ACHN (cell line): ENCODE results near the gene ZIC4.

Source experiments
- DNase-seq: peaks from one replicate; pipeline ENCODE4 v3.0.0-alpha.2; 2015
- in situ Hi-C: cut with HindIII; loops from 2 replicates; pipeline ENCODE4 v1.10.0; 2017; ENCODE audit warnings: low sequenced_read_pairs, low pct_ligation_motif_present, low pct_unique_long_range_greater_than_20kb

The ZIC4 gene

GRCh38 chr3:147406028-147406931 is at the start of gene ZIC4:
Gene ZIC4, minus strand, starts transcription at chr3:147406543. Its CDS starts 3,746 bp downstream, at chr3:147402797.
- in situ Hi-C loops: no loop called here
- no peak for DNase-seq

GRCh38 chr3:147449669-147450068 is 43.3 kb upstream of the ZIC4 start:
- DNase-seq: no peak
- in situ Hi-C loops: no loop called here

GRCh38 chr3:147447224-147447623 is 40.9 kb upstream of the ZIC4 start:
- DNase-seq: no peak
- in situ Hi-C loops: no loop called here

GRCh38 chr3:147431751-147432150 is 25.4 kb upstream of the ZIC4 start:
- DNase-seq: no peak
- in situ Hi-C loops: no loop called here

DNA sequence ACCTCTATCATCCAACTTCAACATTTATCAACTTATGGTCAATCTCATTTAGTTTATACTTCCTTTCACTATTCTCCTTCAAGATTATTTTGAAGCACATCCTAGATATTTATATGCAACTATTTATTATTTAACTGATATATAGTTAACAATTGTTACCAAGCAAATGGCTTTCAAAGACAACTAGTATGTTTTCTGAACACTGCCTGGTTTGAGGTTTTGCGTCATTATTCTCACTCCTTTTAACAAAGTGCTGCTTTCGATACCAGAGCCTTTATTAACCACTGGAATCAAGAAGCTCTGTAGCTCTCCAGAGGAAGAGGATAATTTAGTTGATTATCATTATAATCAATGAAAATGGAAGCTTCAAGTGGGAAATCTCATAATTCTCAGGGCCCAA is 22.4 kb upstream of the ZIC4 start:
- no peak for DNase-seq
- in situ Hi-C loops: no loop called here

DNA sequence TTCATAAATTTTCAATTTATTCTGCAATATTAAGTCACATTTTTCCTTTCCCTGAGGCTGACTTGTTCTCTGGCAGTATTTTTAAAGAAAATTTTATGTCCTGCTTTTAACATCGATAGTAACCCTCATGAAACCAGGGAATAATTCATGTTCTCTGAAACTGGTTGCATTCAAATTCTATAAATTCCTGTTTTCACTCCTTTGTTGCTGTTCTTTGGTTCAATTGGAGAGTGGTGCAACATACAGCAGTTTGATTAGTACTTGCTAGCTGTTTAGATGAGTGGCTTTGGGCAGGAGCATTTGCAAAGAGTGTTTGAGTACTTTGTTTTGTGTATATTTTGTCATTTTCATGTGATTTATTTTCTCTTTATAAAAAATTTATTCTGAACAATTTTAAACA is 22.0 kb upstream of the ZIC4 start:
- in situ Hi-C loops: no loop called here

GRCh38 chr3:147427746-147428145 is 21.4 kb upstream of the ZIC4 start:
- DNase-seq: no peak
- in situ Hi-C loops: no loop called here

More for the DNA sequence above, 22.0 kb upstream of the ZIC4 start:
- no peak for DNase-seq

DNA sequence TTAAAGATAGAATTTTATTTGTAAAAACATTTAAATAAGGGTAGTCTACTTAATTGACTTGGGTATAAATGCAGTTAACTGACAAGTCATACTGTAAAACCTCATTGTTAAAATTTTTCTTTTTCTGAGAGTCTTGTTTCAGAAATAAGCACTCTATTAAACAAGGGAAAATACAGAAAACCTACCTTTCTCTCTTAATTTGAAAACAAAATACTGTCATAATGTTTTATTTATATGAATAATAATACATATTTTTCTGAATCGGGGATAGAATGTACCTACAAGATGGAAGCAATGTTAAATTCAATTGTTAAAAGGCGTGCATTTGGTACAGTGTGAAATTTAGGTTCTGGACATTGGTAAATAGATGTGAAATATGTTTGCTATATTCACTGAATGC is 20.6 kb upstream of the ZIC4 start:
- in situ Hi-C loops: no loop called here
- DNase-seq: no peak

DNA sequence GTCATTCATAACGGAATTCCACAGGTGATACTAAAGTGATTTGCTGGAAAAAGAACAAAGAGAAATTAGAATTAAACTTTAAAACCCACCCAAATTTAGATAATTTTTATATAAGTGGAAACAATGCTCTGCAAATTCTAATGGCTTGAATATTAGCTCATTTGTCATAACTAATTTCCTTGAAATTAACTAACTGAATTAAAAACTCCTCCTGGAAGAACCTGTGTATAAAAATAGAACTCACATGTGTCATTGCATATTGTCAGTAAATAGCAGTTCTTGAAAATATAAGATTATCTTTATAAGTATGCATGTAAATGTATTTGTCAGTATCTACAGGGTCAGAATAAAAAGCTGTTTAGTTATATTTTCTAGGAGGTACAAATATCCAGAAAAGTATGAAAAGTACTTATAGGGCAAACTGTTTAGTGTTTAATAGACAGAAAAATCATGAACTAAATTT is 19.1 kb upstream of the ZIC4 start:
- in situ Hi-C loops: no loop called here
- DNase-seq: no peak

DNA sequence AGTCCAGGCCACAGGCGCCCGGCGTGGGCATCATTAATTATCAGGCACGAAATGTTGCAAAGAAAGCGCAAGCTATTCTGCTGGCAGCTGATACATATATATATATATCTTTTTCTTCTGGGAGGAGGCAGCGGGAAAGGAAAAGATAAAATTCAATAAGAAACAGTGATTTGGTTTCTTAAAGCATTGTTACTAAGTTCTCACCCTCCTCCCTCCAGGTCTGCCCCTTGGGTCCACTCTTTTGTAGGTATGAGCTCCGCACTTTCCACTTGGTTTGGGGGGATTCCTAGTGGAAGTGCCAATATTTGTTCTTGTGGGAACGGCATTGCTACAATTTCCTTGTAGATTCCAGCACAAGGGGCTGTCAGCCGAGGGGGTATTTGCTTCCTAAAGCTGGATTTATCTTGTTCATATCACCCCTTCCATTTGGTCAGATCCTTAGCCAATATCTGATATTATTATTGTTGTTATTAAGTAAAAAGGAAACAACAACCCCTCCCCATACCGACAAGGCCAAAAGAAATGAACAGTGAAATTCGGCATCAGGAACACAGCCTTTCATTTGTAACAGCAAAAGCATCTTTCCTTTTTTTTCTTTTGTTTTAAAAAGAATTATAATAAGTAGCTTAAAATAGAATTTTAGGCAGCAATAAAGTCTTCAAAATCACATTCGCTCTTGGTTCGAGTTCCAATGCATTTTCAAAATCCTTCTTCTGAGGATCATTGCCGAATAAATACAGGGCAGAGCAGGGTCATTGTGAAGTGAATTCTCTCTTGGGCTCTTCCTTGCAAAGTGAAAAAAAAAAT is 18.4 kb upstream of the ZIC4 start:
- in situ Hi-C loops: no loop called here
- no peak for DNase-seq

DNA sequence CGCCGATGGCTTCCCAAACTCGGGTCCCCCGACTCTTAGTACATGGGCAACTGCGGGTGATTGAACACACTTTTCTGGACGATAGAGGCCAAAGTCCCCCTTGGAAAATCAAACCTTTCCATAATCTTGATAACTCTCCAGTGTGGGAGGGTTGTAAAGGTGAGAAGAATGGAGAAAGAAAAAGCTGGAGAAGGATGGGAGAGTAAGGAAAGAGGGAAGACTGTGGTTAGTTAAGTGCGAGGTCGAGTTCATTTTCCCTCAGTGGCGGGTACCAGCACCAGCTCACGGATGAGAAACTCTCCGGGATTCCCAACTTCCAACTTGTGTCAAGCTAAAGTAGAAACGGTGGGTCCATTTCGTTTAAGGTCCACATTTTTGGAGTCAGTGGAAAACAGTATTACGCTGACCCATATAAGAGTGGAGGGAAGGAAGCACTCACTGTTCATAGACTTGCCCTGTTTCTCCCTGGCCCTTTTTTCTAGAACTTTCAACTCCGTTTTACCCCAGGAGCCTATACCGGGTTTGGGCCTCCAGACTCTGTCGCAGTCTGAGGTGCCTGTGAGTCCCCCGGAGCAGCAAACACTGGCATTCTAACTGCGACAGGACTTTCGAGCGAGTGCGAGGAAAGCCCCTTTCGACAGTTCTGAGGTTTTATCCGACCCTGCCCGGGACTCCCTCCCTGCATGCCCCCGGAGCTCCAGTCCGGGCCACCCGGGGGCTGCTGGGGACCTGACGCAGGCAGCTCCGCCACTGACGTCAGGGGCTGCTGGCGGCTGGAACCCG is 17.6 kb upstream of the ZIC4 start:
- DNase-seq: no peak
- in situ Hi-C loops: no loop called here

DNA sequence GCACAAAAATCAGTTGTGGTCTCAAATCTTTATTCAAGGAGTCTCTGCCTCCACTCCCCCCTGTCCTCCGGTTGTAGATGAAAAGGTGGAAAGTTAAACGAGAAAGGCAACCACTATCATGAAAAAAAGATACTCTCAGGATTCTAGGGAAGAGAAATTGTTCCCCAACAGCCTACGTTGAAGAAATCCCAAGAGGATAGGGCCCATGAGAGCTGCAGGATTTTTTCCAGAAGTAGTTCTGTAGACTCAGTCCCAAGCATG is 17.1 kb upstream of the ZIC4 start:
- no peak for DNase-seq
- in situ Hi-C loops: no loop called here

- in situ Hi-C loops: no loop called here
- no peak for DNase-seq
Observed at GRCh38 chr3:147422601-147423536, 16.5 kb upstream of the ZIC4 start.

DNA sequence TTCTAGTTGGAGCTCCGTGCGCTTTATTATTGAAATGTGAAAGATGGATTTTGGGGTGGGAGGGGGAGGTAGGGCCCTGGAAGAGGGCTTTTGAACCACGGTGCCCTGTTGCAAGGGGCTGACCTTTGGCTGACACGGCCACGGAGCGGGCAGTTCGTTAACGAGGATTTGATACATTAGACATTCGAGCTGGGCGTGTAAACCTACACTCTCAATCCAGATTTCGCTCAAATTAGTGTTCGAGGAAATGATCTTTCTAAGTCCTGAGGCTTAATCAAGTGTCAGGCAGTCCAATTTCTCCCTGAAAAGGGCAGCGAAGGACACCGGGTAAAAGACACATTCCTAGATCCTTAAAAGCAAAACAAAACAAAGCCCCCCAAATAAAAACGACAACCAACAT is 15.9 kb upstream of the ZIC4 start:
- in situ Hi-C loops: no loop called here
- no peak for DNase-seq

- no peak for DNase-seq
- in situ Hi-C loops: no loop called here
Observed at GRCh38 chr3:147421184-147421912, 15.0 kb upstream of the ZIC4 start.

GRCh38 chr3:147420353-147421183 is 14.2 kb upstream of the ZIC4 start:
- no peak for DNase-seq
- in situ Hi-C loops: no loop called here

DNA sequence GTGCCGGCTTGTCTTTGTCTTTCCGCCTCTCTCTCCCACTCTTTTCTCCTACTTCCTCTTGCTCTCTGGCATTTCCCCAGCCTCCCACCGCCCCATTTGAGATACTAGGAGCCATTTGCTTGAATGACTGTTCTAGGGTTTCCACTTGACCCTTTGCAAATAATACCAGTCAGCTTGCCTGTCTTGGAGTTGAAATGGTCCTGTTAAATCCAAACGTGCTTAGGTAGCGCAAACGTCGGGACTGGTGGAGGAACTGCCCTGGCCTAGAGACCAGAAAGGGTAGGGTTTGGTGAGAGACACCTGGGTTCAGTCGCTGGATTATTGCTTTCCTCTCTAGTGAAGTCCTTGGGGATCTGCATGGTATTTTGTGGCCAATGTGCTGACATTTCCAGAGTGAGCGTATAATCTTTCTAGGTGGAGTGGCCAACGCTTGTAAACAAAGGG is 13.5 kb upstream of the ZIC4 start:
- in situ Hi-C loops: no loop called here
- DNase-seq: no peak
